UCSD-AML1 (cell line): ENCODE measurements around the gene BCAT1.

Experiments
- DNase-seq: peaks from one replicate; lab custom pipeline; 2025; ENCODE audit not compliant: unreplicated experiment; lab: John Stamatoyannopoulos, UW

Gene BCAT1, protein sequence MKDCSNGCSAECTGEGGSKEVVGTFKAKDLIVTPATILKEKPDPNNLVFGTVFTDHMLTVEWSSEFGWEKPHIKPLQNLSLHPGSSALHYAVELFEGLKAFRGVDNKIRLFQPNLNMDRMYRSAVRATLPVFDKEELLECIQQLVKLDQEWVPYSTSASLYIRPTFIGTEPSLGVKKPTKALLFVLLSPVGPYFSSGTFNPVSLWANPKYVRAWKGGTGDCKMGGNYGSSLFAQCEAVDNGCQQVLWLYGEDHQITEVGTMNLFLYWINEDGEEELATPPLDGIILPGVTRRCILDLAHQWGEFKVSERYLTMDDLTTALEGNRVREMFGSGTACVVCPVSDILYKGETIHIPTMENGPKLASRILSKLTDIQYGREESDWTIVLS

DNA sequence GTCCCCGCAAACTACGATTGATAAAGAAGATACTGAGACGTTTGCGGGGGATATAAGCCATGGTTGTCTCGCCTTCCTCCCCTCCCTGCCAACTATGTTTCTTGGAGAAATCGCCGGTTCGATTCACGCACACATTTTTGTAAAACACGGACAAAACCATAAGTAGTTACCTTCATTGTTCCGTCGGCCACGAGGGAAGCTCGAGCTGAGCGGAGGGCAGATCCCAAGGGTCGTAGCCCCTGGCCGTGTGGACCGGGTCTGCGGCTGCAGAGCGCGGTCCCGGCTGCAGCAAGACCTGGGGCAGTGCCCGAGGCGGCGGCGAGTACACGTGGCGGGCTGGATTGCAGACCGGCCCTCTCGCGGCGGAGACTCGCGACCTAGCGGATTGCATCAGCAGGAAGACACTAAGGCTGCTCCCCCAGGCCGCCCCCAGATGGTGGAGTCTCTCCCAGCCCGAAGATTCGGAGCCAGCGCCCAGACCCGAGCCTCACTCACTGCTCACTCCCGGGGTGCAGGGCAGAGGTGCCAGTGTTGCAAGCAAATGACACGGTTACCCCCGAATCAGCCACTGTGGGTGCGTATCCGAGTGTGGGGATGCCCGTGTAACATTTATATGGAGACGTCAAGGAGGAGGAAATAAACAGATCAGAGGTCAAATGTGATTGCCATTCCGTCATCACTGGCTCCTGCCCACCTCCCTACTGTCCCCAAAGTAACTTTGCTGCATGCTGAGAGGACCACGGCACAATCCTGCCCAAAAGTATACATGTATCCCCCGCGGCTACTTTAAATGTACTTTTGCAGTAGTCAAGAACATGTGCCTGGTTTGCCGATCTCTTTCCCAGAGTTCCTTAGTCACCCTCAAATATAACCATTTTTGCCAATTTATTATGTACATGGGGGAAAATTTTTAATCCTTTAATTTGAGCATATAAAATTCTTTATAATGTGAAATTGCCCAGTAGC, at the start of gene BCAT1:
Gene BCAT1 (minus strand): TSS at position 345 of the 966 bp plus-strand sequence. CDS start 169 bp downstream, at position 176.
- peak; percentile 86 for DNase-seq

DNA sequence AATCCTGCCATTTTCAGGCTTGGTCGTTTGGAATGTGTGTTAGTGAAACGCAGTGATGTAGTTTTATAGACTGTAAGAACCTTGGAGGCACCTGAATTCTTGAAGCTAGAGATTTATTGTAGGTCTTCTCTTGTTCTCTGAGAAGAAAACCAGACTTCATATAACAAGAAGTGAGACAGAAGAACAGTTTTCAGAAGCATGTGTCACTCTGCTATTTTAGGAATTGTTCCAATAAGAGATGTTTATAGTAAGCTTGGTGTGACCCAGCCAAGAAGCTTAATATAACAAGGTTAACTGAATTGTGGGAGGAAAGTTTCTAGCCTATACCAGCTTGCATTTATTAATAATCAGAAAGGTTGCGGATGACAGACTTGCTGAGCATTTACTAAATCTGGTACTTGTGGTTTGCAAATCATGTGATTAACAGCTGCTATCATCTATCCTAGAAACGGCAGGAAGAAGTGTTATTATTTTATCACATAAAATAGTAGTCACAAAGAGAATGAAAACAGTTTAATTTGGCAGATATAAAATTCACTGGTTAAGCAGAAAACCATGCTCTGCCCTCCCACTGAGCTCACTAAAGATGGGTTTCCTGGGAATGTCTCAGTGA, 49.2 kb upstream of the BCAT1 start:
- no peak for DNase-seq

- no peak for DNase-seq
Measured at GRCh38 chr12:24997496-24997895, 48.6 kb upstream of the BCAT1 start.

DNA sequence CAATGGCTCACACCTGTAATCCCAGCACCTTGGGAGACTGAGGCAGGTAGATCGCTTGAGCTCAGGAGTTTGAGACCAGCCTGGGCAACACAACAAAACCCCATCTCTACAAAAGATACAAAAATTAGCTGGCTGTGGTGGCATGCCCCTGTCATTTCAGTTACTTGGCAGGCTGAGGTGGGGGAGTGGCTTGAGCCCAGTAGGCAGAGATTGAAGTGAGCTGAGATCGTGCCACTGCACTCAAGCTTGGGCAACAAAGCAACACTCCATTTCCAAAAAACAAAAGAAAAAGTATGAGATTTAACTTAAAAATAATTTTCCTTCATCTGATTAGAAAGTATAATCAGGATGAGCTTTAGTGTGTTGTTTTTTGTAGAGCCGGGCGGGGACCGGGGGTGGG, 47.9 kb upstream of the BCAT1 start:
- DNase-seq = no peak

DNA sequence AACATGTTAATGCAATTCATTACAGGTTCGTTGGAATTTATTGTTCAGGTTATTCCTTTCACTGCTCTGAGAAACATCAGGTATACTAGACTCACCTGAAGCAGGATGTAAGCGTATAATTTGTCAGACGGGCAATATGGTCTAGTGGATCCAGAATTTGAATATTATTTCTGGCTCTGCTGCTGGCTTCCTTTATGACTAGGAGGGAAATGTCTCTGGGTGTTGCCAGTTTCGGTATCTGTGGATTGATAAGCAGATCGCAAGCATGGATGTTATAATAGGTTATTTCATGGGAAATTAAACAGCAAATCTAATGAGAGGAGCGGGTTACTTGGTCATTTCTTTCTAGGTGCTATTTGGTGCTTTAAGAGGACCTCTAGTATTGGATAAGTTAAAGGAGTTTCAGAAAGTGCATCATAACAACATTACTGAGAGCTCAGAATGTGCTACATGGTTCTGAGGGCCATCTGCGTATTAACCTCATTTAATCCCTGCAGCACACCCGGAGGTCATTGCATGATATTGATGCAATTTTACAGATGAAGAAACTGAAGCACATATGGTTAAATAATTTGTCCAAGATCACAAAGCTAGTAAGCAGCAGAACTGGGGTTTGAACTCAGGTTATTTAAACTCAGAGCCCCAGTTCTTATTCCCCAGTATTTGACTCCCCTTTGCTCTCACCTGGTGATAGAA, 47.3 kb upstream of the BCAT1 start:
- no peak for DNase-seq

GRCh38 chr12:24993793-24994192, 44.9 kb upstream of the BCAT1 start:
- DNase-seq = no peak

GRCh38 chr12:24991209-24992049, 42.5 kb upstream of the BCAT1 start:
- DNase-seq = no peak

GRCh38 chr12:24989216-24989615, 40.3 kb upstream of the BCAT1 start:
- DNase-seq = no peak

- DNase-seq = no peak
Measured at GRCh38 chr12:24982250-24982649, 33.3 kb upstream of the BCAT1 start.

DNA sequence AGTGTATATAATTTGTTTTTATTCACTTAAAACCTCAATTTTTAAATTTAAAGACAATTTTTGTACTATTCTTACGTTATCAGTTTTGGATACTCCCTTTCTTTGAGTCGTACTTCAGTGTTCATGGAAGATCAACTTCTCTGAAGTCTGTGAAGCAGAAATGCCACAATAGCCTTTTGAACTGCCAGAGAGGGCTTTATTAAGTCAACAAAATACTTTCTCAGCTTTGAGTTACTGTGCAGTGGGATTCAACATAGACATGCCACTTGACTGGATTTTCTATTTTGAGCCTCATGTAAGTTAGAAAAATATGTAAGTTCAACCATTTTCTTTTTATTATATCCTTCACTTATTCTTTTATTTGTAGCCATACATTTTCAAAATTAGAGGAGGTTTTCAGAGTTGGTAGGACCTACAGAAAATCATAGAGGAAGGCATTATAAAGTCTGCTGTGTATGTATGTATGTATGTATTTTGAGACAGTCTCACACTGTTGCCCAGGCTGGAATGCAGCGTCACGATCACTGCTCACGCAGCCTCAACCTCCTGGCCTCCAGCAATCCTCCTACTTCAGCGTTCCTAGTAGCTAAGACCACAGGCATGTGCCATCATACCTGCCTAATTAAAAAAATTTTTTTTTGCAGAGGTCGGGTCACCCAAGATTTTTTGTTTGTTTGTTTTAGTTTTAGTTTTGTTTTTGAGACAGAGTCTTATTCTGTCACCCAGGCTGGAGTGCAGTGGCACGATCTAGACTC, 31.3 kb upstream of the BCAT1 start:
- no peak for DNase-seq

DNA sequence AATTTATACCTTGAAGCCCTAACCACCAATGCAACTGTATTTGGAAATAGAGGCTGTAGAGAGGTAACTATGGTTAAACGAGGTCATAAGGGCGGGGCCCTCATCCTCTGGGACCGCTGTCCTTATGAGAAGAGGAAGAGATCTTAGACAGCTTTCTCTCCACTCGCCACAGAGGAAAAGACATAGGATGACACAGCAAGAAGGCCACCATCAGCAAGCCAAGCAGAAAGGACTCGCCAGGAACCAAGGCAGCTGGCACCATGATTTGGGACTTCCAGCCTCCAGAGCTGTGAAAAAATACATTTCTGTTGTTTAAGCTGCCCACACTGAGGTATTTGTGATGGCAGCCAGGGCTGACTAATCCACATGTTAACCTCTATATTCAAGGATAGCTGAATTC, 30.4 kb upstream of the BCAT1 start:
- DNase-seq = peak; percentile 55

- DNase-seq = no peak
Measured at GRCh38 chr12:24977711-24978110, 28.8 kb upstream of the BCAT1 start.

GRCh38 chr12:24977060-24977459, 28.2 kb upstream of the BCAT1 start:
- DNase-seq = no peak

DNA sequence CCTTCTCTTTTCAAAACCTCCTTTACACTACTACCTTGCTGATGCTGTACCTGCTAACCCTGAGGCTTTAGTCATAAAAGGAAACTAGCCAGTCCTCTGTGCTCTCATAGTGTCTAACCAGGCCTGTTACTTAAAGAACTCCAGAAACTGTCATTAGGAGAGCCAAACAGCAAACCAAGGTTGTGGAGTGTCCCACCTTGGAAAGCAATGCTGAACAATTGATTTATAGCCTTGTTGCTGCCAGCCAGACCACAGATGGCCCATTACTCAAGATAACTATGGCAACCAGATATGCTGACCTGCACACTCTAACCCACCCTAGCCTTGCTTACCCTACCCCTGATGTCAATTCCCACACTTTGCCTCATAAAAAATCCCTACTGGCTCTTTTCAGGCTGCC, 26.5 kb upstream of the BCAT1 start:
- DNase-seq = no peak

DNA sequence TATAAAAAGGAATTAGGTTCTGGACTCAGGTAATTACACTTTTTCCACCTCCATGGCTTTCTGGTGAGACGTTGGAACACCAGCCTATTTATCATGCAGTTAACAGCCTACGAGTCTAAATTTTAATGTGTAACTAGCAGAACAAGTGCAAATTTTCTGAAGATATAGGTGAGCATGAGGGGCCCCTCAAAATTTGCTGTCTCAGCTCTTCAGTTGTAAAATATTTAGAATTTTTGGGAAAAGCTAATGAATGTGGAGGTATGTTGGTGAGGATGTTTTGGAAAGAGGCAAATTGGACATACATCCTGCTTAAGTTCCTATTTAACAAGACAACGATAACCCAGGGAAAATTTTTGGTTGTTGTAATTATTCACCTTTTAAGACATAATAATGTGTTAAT, 25.3 kb upstream of the BCAT1 start:
- DNase-seq = no peak

DNA sequence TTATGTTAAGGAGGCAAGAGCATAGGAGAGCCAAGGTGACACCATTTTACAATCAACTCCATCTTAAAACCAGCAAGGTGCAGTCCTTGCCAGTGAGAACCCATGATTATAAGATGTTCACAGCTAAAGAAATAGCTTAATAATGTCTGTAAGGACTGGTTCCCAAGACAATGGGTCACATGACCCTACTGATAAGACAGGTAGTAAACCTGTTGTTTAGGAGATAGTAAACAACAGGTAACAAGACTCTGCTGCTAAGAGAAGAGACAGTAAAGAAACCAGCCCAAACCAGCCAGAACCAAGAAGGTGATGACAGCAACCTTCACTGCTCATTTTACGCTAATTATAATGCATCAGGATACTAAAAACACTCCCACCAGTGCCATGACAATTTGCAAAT, 23.2 kb upstream of the BCAT1 start:
- no peak for DNase-seq

DNA sequence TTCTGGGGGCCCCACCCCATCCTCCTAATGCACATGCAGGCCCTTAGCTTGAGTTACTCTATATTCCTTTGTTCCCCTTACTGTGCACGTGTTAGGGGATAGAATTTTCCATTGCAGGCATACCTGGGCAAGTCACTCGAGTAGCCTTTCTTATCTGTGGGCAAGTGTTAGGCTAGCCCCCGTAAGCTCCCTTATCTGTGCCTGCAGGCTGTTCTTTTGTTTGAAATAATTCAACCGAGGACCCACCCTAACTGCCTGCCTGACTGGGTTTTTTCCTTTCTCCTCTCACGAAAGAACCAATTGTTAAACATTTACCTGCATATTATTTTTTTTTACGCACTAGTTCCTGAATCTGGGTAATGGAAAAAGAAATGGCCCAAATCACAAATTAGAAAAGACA, 21.3 kb upstream of the BCAT1 start:
- no peak for DNase-seq

GRCh38 chr12:24966951-24967564, 18.2 kb upstream of the BCAT1 start:
- DNase-seq = no peak

GRCh38 chr12:24964342-24964741, 15.4 kb upstream of the BCAT1 start:
- DNase-seq = no peak
